GM19238 (cell line): ENCODE measurements around the gene IFT52.
A peak's percentile ranks its signal among the peaks of the same experiment; 100 is the strongest.

ENCODE experiments used
- DNase-seq: peaks from one replicate; pipeline ENCODE4 v3.0.0; 2011; ENCODE audit warnings: low spot score; ENCODE audit not compliant: insufficient read length

IFT52 gene, protein sequence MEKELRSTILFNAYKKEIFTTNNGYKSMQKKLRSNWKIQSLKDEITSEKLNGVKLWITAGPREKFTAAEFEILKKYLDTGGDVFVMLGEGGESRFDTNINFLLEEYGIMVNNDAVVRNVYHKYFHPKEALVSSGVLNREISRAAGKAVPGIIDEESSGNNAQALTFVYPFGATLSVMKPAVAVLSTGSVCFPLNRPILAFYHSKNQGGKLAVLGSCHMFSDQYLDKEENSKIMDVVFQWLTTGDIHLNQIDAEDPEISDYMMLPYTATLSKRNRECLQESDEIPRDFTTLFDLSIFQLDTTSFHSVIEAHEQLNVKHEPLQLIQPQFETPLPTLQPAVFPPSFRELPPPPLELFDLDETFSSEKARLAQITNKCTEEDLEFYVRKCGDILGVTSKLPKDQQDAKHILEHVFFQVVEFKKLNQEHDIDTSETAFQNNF

DNA sequence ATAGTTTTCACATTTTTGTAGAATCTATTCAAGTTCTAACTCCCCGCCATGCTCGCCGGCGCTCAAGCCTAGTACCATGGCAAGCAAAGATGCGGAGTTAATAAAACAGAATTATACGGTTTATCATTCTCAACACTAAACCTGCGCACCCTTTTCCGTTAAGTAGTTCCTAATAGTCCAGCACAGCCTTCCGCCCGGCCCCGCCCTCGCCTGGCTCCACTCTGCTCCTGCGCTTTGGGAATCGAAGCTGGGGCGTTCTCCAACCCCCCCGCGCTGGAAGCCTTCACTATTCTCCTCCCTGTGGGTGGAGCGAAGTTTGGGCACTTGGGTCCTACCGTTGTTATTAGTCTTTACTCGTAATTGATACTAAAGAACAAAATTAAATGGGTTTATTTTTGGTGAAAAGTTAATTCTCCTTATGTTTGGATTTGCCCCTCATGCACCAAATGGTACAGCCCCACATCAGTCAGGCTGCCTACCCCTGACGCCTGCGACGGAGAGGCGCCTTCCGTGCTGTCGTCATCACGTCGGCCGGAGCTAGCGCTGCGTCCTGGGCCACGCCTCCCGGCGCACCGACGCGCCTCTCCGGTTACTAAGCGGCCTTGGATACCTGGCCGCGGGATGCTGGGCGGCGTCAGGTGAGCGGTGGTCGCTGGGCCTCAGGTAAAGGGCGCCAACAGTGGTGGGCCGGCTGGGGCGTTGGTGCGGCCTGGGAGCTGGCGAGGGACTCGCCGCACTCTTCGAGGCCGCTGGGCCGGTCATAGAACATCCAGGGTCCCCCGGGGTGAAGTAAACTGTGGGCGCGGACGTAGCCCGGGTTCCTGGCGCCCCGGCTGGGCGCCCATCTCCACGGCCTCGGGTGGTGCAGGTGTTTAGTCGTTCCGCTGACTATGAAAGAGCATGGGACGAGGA is at the start of gene IFT52:
Gene IFT52, plus strand, starts transcription at position 546 of the 912 bp plus-strand sequence. CDS start 3,762 bp downstream, outside the sequence.
- peak; percentile 92 for DNase-seq

DNA sequence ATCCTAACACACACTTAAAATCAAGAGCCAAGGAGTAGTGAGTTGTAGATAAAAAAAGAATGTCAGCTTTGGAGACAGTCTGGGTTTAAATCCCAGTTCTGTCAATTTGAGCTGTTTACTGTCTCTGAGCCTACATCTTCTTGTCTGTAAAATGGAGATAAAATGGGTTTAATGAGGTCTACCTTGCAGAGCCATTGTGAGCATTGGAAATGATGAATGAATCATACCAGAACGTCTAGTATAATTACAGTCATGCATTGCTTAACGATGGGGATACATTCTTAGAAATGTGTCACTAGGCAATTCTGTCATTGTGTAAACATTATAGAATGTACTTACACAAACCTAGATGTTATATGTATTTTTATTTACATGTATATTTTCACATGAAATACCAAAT is 49.5 kb upstream of the IFT52 start:
- DNase-seq, result no peak

DNA sequence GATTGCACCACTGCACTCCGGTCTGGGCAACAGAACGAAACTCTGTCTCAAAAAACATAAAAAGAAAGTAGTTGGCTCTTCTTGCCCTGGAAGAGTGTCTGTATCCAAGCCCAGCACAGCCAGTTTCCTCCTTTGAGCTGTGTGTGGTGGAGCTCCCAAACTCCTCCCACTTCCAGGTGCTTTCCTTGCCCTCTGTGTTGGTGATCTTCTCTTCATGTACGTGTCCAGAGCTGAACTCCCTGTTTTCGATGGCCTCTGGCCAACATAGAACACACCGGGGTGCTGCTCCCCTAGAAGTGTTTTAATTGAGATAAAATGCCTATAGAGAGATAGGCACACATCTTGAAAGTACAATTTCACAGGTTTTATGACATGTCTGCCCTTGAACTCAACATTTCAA is 48.6 kb upstream of the IFT52 start:
- no peak for DNase-seq

DNA sequence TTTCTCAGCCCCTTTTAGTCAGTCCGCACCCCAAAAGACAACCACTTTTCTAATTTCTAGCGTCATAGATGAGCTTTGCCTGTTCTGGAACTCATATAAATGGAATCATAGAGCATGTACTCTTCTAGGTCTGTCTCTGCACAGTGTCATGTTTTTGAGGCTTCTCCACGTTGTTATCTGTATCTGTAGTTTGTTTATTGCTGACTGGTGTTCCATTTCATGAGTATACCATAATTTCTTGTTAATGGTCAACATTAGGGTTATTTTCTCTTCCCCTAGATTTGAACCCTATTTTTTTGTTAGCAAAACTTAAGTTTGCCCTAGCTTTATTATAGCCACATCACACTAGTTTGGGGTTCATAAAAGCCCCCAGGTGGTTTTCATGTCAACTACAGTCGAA is 48.1 kb upstream of the IFT52 start:
- DNase-seq, result no peak

DNA sequence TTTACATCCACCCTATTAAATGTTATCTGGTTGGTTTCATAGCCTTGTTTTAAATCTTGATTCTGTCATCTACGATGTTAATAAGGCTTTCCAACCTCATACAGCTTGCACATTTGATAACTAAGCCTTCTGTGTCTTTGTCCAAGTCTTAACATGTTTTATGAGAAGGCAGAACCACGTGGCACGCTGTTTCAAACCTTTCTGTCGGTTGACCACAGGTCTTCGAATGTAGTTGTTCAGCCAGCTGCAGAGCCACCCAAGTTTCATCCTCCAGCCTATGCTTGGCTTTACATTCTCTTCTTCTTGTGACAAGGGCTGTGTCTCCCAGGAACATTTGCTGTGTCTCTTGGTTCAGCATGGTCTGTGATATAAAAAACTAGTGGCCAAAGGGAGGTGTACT is 47.6 kb upstream of the IFT52 start:
- DNase-seq, result no peak

DNA sequence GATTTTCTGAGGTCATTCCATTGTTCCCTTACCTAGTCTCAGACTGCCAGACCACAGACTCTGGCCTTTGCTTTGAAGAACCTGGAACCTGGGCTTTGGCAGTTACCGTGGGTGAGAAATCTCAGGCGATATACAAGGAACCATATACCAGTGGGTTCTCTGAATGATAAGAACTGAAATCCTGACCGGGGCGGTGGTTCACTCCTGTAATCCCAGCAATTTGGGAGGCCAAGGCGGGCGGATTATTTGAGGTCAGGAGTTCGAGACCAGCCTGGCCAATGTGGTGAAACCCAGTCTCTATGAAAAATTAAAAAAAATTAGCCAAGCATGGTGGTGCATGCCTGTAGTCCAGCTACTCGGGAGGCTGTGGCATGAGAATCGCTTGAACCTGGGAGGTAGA is 46.2 kb upstream of the IFT52 start:
- no peak for DNase-seq

DNA sequence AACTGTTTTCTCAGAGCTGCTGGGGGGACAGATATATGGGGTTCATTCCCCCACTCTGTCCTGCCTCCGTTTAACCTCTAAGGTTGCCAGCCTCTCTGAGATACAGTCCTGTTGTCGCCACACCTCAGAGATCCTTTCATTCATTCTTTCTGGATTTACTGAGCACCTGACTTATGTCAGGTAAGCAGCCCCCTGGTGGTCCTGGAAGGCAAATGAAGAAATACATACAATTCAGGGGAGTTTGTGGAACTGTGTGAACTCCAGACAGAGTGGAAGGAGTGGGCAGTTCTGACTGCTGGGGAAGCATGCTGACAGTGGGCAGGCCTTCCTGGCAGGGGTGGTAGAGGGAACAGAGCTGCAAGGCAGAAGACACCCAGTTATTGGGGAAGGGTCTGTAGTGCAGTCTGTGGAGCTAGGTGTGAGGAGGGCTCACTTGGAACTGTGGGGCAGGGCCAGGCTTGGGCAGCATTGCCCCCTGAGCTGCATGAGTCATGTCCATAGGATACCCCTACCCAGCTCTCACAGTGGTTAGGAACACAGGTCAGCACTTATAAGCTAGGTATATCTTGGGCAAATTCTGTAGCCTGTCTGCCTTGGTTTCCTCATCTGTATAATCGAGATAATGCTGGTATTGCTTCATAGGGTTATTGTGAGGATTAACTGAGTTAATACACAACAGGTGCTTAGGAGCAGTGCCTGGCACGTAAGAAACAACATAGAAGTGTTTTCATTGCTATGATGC is 44.7 kb upstream of the IFT52 start:
- no peak for DNase-seq

DNA sequence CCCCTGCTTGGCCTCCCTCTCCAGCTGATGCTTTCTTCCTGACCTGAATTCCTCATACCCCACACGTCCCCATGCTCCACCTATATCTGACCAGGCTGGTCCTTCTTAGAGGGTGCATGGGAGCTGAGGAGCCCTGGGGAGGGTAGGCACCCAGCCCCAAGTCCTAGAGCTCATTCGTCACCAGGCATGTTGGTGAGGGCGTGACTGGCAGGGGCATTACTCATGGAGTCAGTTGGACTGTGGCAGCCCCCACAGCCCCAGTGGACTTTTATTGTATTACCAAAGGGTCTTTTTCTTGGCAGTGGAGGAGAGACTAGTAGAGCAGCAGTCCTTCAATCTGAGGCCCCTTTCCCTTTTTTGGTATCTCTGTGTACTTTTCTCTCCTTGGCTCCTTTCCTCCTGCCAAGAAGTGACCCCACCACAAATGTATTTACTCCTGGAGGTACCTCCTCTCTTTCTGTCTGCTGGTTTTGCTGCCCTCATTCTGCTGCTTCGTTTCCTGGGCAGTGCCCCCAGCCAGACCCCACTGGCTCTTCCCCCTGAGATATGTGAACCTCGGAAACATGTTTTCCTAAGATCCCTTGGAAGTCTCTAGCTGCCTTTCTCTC is 42.4 kb upstream of the IFT52 start:
- no peak for DNase-seq

DNA sequence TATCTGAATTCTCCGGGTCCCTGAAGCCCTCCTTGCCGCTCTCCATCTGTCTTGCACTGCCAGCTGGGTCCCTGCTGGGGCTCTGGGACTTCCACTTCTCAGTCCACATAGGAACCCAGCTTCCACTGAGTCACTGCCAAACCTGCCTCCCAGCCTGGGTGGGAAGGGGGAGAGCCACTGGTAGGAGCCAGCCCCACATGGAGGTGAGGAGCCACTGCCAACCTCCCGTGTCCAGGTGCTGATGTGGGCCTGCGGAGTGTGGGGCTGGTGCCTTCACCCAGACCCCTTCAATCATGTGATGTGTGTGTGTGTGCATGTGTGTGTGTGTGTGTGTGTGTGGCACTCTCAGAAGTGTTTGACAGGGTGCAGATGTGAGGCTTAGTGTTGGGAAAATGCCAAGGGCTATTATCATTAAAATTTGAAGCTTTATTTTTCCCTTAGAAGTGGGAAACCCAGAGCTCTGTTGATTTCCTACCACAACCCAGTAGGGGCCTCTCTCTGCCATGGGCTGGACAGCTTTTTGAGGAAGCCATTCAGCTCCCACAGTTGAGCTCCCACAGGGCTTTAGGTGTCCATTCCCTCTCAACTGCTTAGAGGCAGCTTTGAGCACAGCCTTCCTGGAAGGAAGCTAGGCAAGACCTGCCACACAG is 41.2 kb upstream of the IFT52 start:
- no peak for DNase-seq

DNA sequence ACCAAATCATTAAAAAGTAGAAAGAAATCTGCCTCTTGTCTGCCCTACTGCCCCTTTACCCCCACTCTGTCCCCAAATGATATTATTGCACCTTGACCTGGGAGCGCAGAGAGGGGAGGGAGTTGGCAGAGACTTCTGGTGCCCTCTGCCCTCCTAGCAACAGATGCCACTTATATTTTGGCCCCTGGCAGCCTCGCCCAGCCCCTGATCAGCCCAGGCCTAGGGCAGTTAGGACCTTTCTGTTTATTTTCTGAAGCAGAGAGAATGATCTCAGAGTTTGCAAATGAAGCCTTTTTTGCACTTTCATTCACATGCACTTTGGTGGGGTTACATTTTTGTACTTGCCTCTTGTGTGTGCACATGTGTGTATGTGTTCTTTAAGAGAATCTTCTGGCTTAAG is 40.3 kb upstream of the IFT52 start:
- no peak for DNase-seq

DNA sequence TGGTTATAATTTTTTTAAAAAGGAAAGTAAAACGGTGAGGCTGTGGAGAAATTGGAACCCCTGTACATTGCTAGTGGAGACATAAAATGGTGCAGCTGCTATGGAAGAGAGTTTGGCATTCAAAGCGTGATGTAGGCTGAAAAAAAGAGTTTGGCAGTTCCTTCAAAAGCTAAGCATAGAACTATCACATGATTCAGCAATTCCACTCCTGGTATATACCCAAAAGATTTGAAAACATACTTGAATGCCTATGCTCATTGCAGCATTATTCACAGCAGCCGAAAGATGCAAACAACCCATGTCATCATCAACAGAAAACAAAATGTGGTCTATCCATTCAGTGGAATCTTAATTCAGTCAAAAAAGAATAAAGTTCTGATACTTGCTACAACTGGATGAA is 36.4 kb upstream of the IFT52 start:
- no peak for DNase-seq

DNA sequence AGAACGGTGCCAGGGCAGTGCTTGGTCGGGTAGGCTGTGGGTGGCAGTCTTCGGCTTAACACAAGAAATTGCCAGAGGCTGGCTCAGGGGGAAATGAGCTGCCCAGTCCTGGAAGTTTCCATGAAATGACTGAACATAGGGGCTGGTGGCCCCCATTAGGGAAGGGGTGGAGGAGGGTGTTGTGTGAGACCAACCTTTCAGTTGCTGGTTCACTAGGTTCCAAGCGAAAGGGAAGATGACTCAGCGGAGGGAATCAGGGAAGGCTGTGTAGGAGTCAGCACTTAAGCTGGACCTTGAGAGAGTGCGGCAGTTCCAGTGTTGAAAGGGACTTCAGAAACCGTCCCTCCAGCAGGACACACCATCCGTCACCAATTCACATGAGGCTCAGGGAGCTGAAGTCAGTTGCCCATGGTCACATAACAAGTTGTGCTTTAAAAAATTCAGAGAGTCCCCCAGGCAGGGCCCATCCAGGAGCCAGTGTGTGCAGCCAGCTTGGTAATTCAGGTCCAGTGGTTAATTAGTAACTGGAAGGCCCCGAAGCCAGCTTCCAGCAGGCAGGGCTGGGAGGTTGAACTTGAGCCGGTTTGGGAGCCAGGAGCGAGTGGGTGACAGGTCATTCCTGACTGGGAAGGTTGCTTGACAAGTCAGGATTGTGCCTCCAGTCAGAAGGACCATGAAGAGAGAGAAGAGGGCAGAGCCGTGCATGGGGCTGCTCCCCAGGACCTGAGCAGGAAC is 32.2 kb upstream of the IFT52 start, which contains the start of gene SGK2:
Gene SGK2, plus strand, starts transcription at position 616 of the 735 bp plus-strand sequence. CDS start 7,469 bp downstream, outside the sequence.
- no peak for DNase-seq

DNA sequence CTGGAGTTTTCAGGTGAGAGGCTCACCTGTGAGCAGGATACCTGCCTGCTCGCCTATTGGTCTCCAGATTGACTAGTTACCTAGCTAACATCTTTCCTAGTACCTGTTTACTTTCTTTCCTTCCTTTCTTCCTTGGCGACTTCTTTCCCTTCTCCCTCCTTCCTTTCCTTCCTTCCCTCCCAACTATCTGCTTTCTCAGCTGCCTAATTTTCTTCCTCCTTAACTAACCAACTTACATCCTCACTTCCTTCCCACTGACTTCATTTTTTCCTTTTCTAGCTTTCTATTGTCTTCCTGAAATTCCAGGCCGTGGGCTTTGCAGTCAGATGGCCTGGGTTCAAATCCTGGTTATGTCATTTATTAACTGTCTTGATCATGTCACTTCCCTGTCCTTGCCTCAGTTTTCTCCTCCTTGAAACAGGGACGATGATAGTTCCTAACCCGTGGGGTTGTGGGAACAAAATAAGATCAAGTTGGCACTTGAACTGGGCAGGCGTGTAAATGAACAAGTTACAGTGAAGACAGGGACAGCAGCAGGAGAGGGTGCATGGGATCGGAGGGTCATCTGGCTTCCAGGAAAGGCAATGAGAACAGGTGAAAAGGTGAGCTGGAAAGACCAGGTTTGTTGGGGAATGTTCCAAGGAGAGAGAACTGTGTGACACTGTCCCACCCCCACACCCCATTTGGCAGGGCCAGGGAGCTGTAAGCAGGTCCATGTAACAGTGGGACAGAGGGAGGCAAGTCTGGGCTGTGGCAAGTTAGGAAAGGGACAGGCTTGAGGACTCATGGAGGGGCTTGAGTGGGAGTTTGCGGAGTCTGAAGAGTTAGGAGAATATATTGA is 31.4 kb upstream of the IFT52 start:
- no peak for DNase-seq

DNA sequence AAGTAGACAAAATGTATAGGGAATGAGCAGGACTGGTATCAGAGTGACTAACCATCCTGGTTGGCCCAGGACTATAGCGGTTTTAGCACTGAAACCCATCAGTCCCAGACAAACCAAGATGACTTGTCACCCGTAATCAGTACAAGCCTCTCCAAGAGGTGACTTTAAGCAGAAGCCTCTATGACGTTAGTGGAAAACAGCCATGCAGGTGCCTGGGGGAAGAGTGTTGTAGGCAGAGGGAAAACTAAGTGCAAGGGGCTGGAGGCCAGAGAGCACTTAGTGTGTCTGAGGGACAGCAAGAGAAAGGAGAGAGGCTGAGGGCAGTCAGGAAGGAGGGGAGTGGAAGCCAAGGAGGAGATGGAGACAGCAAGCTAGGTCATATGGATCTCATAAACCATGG is 29.8 kb upstream of the IFT52 start:
- DNase-seq, result no peak

DNA sequence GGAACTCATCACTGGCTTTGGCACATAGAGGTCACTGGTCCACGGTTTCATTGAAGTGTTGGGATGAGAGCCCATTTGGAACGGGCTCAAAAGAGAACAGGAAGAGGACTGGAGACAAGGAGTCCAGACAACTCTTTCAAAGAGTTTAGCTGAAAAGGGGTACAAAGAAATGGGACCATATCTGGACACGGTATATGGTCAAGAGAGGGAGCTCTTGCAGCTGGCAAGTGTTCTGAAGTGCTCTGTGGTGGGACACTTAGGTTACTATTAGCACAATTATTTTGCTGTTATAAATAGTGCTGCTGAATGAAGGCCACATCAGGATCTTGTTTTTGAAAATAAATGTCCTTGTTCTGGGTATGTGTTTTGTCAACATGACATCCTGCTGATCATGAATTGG is 27.3 kb upstream of the IFT52 start:
- DNase-seq, result no peak

DNA sequence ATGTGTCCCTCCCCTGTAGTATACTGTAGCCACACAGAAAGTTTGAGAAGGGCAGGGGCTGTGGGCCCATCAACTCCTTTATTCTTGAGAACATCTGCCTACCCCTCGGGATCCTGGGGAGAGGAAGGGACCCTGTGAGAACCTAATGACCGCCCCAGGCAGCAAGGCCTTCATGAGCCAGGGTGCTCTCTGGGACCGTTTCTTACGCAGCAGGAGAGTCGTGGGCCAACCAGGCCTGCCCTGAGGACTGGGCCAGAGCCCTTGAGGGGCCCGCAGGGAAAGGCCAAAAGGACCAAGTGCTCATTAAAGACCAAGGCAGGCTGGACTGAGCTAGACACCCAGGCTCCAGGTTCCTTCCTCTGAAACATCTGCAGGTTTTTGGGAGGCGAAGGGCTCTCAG is 26.7 kb upstream of the IFT52 start:
- DNase-seq, result no peak

DNA sequence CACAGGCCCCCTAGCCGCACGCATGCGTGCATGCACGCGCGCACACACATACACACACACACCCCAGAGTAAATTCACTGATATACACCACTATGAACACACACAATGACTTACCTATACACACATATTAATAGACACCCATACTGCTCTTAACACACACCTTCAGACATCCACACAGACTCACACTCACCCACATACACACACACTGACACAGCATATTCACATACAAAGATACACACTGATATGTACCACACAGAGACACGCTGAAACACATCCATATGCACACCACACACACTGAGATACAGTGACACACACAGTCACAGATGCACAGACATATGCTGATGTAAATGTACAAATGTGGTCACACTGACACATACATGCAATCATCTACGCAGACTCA is 26.3 kb upstream of the IFT52 start:
- DNase-seq, result no peak

DNA sequence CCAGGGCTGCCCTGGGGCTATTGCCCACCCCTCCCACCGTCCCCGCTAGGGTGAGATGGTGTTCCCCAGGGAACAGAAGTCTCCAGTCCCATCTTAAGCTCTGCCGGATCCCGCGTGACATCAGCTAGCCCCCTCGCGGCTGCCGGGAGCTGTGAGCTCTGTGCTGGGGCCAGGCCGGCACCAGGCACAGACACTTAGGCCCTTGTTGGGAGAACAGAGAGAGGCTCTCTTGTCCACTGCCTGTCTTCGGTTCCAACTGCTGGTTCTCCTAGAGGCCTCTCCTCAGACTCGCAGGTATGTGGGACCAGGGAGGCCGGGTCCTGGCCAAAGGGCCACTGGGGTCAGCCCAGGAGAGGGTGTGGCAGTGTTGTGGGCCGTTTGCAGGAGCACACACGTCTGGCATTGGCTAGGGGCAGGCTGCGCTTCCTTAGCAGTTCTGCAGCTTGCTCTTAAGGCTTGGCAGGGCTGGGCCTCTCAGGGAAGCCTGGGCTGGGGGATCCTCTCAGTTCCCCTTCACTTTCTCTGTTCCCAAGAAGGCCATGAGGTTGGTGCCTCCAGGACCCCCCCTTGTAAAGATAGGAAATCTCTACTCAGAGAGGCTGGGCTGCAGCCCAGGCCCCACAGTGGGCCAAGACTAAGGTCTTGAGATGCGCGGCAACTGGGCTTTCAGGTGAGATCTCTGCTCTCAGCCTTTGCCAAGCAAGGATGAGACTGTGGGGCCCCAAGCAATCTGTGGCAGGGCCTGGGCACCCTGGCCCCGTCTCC is 25.6 kb upstream of the IFT52 start:
- DNase-seq, result no peak
